OCI-LY3 (cell line): ENCODE measurements around the gene SFSWAP.

Experiments used
- H2AFZ ChIP-seq: fragments of 200-600, 300-600 bp; shearing (Covaris generic); 2 replicates; pipeline ENCODE4 v1.6.0; 2014; ENCODE audit warnings: antibody characterized with exemption, low read depth, low read length
- H3K27ac ChIP-seq: fragments of 200-600, 300-600 bp; sonication (generic); 2 replicates; pipeline ENCODE4 v1.5.1; 2014; ENCODE audit warnings: mild to moderate bottlenecking, low read length, moderate library complexity, mixed read lengths
- H3K27me3 ChIP-seq: fragments of 200-600, 300-600 bp; sonication (generic); 2 replicates; pipeline ENCODE4 v1.6.1; 2014; ENCODE audit warnings: low read depth, low read length, mixed read lengths
- H3K36me3 ChIP-seq: fragments of 200-600, 300-600 bp; sonication (generic); replicated peaks from 2 replicates; pipeline ENCODE3; 2014; ENCODE audit warnings: low read depth, low read length, mixed read lengths
- H3K4me1 ChIP-seq: fragments of 300-600, 200-600 bp; sonication (generic); 2 replicates; pipeline ENCODE4 v1.6.1; 2014; ENCODE audit warnings: low read length, mixed read lengths
- H3K4me2 ChIP-seq: fragments of 200-600, 300-600 bp; sonication (generic); 2 replicates; pipeline ENCODE4 v1.6.1; 2014; ENCODE audit warnings: low read length, mixed read lengths
- H3K4me3 ChIP-seq: fragments of 300-600, 200-600 bp; sonication (generic); 2 replicates; pipeline ENCODE4 v1.5.1; 2014; ENCODE audit warnings: antibody characterized with exemption, mild to moderate bottlenecking, low read length, moderate library complexity
- H3K79me2 ChIP-seq: fragments of 300-600, 200-600 bp; shearing (Covaris generic); 2 replicates; pipeline ENCODE4 v1.6.1; 2014; ENCODE audit warnings: mild to moderate bottlenecking, low read length, mixed read lengths
- H3K9ac ChIP-seq: fragments of 300-600, 200-600 bp; shearing (Covaris generic); 2 replicates; pipeline ENCODE4 v1.6.0; 2014; ENCODE audit warnings: mild to moderate bottlenecking, low read length, moderate library complexity
- H3K9me3 ChIP-seq: fragments of 200-600, 300-600 bp; shearing (Covaris generic); 2 replicates; pipeline ENCODE4 v1.6.1; 2014; ENCODE audit warnings: low read length, mixed read lengths; ENCODE audit not compliant: insufficient read depth
- H4K20me1 ChIP-seq: fragments of 200-600, 300-600 bp; sonication (generic); 2 replicates; pipeline ENCODE4 v1.6.1; 2016; ENCODE audit warnings: low read length, mixed read lengths; ENCODE audit not compliant: insufficient read depth
- CTCF ChIP-seq: fragments of 200-600, 300-600 bp; sonication (generic); IDR thresholded peaks from 2 replicates; pipeline ENCODE4 v1.5.1; 2014; ENCODE audit warnings: antibody characterized with exemption, low read length, low read depth
- EZH2phosphoT487 ChIP-seq: fragments of 200-600 bp; shearing (Covaris generic); IDR thresholded peaks from 2 replicates; pipeline ENCODE4 v1.6.1; 2018; ENCODE audit warnings: antibody characterized with exemption, mixed run types, low read depth

SFSWAP gene

DNA sequence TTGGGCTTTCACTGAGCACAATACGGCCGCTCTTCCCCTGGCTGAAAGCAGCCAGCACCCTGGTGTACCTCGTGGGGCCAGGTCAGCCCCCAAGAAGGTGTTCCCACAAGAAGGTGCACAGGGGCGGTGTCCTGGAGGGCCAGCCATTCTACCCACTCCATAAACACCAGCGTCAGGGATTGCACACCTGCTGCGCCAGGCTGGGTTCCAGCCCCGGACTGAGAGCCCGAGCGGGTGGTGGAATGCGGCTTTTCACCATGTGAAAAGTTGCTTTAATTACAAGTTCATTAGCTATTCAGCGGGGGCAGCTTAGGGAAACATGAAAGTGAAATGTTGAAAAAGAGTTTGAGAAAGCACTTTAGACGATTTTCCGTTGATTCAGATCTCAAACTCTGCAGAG is 99.8 kb downstream of the SFSWAP start:
- Histone ChIP-seq H2AFZ (no peak overlapping the region), H3K9me3 (no peaks in the 10 kb centered on the region), H3K9ac (no peak overlapping the region), H3K79me2 (no peaks in the 10 kb centered on the region), H3K4me1 (no peaks in the 10 kb centered on the region), H3K4me2 (no peak overlapping the region), H3K27me3 (no peaks in the 10 kb centered on the region), H3K27ac (no peak overlapping the region), H3K4me3 (no peak overlapping the region), H4K20me1 (no peaks in the 10 kb centered on the region), H3K36me3 (no peaks in the 10 kb centered on the region)
- TF ChIP-seq EZH2phosphoT487 (no peak), CTCF (no peak)

DNA sequence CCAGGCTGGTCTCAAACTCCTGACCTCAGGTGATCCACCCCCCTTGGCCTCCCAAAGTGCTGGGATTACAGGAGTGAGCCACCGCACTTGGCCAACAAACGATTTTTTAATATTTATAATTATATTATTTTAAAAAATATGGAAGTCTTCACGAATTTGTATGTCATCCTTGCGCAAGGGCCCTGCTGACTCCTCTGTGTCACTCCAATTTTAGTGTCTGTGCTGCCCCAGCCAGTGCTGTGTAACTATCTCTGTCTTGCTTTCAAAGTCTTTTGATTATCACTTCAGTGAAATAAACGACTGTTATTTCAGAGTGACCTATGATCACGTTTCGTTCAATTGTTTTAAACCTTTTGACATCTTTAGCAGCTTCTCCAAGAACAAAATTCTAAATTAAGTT is 104.2 kb downstream of the SFSWAP start:
- H2AFZ ChIP-seq, result no peak overlapping the region
- H3K36me3 ChIP-seq, result no peaks in the 10 kb centered on the region
- H3K9me3 ChIP-seq, result no peaks in the 10 kb centered on the region
- TF ChIP-seq EZH2phosphoT487 (no peak), CTCF (no peak)
- H3K9ac ChIP-seq, result no peak overlapping the region
- H3K4me2 ChIP-seq, result no peak overlapping the region
- no peaks in the 10 kb centered on the region for H3K4me1 ChIP-seq
- H3K27me3 ChIP-seq, result no peaks in the 10 kb centered on the region
- no peak overlapping the region for H3K27ac ChIP-seq
- no peaks in the 10 kb centered on the region for H4K20me1 ChIP-seq
- H3K4me3 ChIP-seq, result no peak overlapping the region
- no peaks in the 10 kb centered on the region for H3K79me2 ChIP-seq

DNA sequence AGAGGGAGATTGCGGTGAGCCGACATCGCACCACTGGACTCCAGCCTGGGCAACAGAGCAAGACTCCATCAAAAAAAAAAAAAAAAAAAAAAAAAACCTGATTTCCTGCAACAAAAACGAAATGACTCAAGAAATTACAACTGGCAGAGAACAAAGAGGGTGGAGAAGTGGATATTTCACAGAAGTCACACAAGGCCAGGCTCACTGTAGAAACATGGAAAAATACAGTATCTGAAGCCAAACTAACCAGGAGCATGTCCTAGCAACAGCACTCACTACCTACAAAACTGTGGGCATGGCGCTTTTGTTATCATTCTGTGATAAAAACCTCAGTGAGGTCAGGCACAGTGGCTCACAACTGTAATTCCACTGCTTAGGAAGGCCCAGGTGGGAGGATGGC is 105.6 kb downstream of the SFSWAP start:
- no peak for TF ChIP-seq EZH2phosphoT487
- TF ChIP-seq CTCF, result no peak
- Histone ChIP-seq H3K36me3 (no peaks in the 10 kb centered on the region), H3K4me3 (no peak overlapping the region), H3K27ac (no peak overlapping the region), H3K27me3 (no peaks in the 10 kb centered on the region), H3K4me2 (no peak overlapping the region), H3K4me1 (peaks cover 3% of the 10 kb centered on the region), H3K9me3 (no peaks in the 10 kb centered on the region), H3K79me2 (no peaks in the 10 kb centered on the region), H3K9ac (no peak overlapping the region), H4K20me1 (no peaks in the 10 kb centered on the region), H2AFZ (no peak overlapping the region)

GRCh38 chr12:131817241-131817640 is 106.4 kb downstream of the SFSWAP start:
- no peak overlapping the region for H3K4me2 ChIP-seq
- no peak overlapping the region for H2AFZ ChIP-seq
- no peaks in the 10 kb centered on the region for H3K27me3 ChIP-seq
- H3K4me3 ChIP-seq, result no peak overlapping the region
- no peak for TF ChIP-seq EZH2phosphoT487
- TF ChIP-seq CTCF, result no peak
- H3K4me1 ChIP-seq, result peaks cover 4% of the 10 kb centered on the region
- no peak overlapping the region for H3K9ac ChIP-seq
- H3K27ac ChIP-seq, result no peak overlapping the region
- H3K36me3 ChIP-seq, result no peaks in the 10 kb centered on the region
- no peaks in the 10 kb centered on the region for H4K20me1 ChIP-seq
- no peaks in the 10 kb centered on the region for H3K79me2 ChIP-seq
- H3K9me3 ChIP-seq, result no peaks in the 10 kb centered on the region
